ENCODE measurements around the gene COPB2. TPM values are rescaled to one million over a fixed set of nuclear protein-coding genes. Genes with fewer than 3 reads are reported as not detected.
A peak's percentile ranks its signal among the peaks of the same experiment; 100 is the strongest.

The COPB2 gene
- total RNA-seq, 1 donor from 2014 or later = 140 TPM

DNA sequence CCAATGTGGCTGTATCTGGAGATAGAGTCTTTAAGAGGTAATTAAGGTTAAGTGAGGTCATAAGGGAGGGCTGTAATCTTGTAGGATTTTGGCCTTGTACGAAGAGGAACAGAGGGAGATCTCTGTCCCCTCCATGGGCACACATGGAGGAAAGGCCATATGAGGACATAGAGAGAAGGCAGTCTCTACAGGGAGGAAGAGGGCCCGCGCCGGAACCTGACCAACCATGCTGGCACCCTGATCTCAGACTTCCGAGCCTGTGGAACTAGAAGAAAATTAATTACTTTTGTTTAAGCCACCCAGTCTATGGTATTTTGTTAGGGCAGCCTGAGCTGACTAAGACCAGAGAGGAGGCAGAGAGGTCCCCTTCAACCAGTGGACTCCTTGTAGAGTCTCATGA is 63.3 kb downstream of the COPB2 start:
- DNase-seq (ENCODE audit: extremely low spot score, unreplicated experiment) = no peak
- H3K27me3 Mint-ChIP-seq = peaks cover 77% of the 10 kb centered on the region

DNA sequence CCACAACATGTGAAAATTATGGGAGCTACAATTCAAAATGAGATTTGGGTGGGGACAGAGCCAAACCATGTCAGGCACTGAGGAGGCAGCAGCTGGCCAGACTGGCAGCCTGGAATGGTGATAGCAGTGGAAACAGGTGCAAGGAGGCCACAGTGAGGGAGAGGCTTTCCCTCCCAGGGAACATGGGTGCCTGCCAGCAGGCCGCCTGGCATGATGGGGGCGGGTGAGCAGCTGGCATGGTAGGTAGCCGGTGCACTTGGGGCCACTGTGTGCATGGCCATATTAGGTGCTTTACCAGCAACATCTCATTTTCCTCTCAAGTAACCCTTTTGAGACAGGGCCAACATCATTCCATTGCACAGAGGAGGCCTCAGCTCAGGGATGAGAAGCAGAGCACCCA is 63.9 kb downstream of the COPB2 start:
- Mint-ChIP-seq H3K9me3 (no peaks in the 10 kb centered on the region), H3K27me3 (peaks cover 77% of the 10 kb centered on the region), H3K4me1 (ENCODE audit: unreplicated experiment) (peaks cover 5% of the 10 kb centered on the region), H3K27ac (no peak overlapping the region), H3K4me3 (no peak overlapping the region), H3K36me3 (no peaks in the 10 kb centered on the region)
- no peak for TF ChIP-seq CTCF (conservative IDR thresholded peaks at IDR 0.05)
- DNase-seq (ENCODE audit: extremely low spot score, unreplicated experiment) = peak; percentile 44

More for the DNA sequence above, 63.3 kb downstream of the COPB2 start:
- Mint-ChIP-seq H3K27ac (no peak overlapping the region), H3K36me3 (no peaks in the 10 kb centered on the region), H3K4me3 (no peak overlapping the region), H3K9me3 (no peaks in the 10 kb centered on the region), H3K4me1 (ENCODE audit: unreplicated experiment) (peaks cover 5% of the 10 kb centered on the region)
- no peak for TF ChIP-seq CTCF (conservative IDR thresholded peaks at IDR 0.05)

DNA sequence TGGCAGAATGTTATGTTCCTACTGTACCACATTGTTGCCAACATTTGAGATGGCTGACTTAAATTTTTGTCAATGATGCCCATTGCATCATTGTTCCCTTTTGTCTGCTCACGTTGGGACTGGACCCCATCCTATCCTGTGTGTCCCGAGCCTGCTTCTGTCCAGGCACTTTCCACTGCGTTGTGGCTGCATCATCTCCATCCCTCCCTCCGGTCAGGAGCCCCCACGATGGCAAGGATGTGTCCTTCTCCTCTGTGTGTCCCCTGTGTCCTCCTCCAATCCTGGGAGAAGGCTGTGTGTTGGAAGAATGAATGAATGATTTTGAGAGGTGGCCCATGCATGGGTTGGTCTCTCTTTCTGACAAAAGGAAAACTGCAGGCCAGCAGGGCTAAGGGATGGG is 65.0 kb downstream of the COPB2 start:
- TF ChIP-seq CTCF (conservative IDR thresholded peaks at IDR 0.05) = no peak
- Mint-ChIP-seq H3K27ac (no peak overlapping the region), H3K9me3 (no peaks in the 10 kb centered on the region), H3K36me3 (no peaks in the 10 kb centered on the region), H3K27me3 (peaks cover 69% of the 10 kb centered on the region), H3K4me3 (no peak overlapping the region), H3K4me1 (ENCODE audit: unreplicated experiment) (peaks cover 2% of the 10 kb centered on the region)
- DNase-seq (ENCODE audit: extremely low spot score, unreplicated experiment) = no peak

DNA sequence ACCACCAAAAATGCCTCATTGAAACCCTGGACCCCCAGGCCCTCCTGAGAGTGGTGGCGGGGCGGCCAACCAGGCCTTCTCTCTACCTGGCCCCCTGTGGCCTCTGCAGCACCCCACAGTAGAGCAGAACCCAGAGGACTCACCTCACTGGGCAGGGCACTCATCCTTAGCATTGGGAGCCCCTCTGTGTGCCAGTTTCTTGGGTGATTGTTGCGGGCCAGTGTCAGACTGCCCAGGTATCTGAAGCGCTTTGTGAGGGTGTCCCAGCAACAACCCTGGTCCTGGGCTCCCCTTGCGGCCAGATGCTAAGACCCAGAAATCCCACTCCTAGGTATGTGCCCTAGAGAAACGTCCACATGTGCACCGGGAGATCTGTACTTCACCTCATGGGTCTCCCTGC is 66.3 kb downstream of the COPB2 start:
- no peak for DNase-seq (ENCODE audit: extremely low spot score, unreplicated experiment)
- Mint-ChIP-seq H3K27ac (no peak overlapping the region), H3K4me1 (ENCODE audit: unreplicated experiment) (no peaks in the 10 kb centered on the region), H3K9me3 (no peaks in the 10 kb centered on the region), H3K4me3 (no peak overlapping the region), H3K27me3 (peaks cover 65% of the 10 kb centered on the region), H3K36me3 (no peaks in the 10 kb centered on the region)
- no peak for TF ChIP-seq CTCF (conservative IDR thresholded peaks at IDR 0.05)

GRCh38 chr3:139322346-139322745 is 67.1 kb downstream of the COPB2 start:
- no peak for DNase-seq (ENCODE audit: extremely low spot score, unreplicated experiment)
- H3K9me3 Mint-ChIP-seq = no peaks in the 10 kb centered on the region
- TF ChIP-seq CTCF (conservative IDR thresholded peaks at IDR 0.05) = no peak
- H3K4me1 Mint-ChIP-seq (ENCODE audit: unreplicated experiment) = no peaks in the 10 kb centered on the region
- H3K36me3 Mint-ChIP-seq = no peaks in the 10 kb centered on the region
- H3K4me3 Mint-ChIP-seq = no peak overlapping the region
- H3K27me3 Mint-ChIP-seq = peaks cover 64% of the 10 kb centered on the region
- no peak overlapping the region for H3K27ac Mint-ChIP-seq

Data from type B pancreatic cell (in vitro differentiated cells).